Natural killer cell (primary cell): ENCODE results near the gene CDC14A. TPM values are rescaled to one million over a fixed set of nuclear protein-coding genes. Genes with fewer than 3 reads are reported as not detected.
"Not testable (repeated sequence)": the region's sequence is repeated elsewhere in the genome, so short reads cannot be mapped to it uniquely, and the experiment has no call there.

Source experiments
- ATAC-seq, 3 donors: fragments of 150-1000 bp in 2 of 3; fragments of 200-7000 bp in 1 of 3; cut with Tn5 transposase; 1 replicate in 1 of 3; 2 replicates in 2 of 3; pipeline ENCODE4 v1.10.0; 2021; ENCODE audit warnings: mild to moderate bottlenecking in 2 of 3, moderate library complexity in 2 of 3
- DNase-seq, 2 donors: peaks; one replicate each; pipeline versions ENCODE4 v3.0.0 to v3.0.0-alpha.2; 2013 to 2021; ENCODE audit warnings: mixed read lengths in 1 of 2
- H3K27ac ChIP-seq: one replicate; pipeline ENCODE4 v1.5.1; 2013; ENCODE audit warnings: mild to moderate bottlenecking, low read length
- H3K27me3 ChIP-seq: one replicate; pipeline ENCODE4 v1.6.1; 2013; ENCODE audit warnings: low read length; ENCODE audit not compliant: control insufficient read depth, insufficient read depth
- H3K36me3 ChIP-seq: one replicate; pipeline ENCODE4 v1.6.1; 2013; ENCODE audit warnings: low read length; ENCODE audit not compliant: control insufficient read depth, insufficient read depth
- H3K4me1 ChIP-seq: one replicate; pipeline ENCODE4 v1.6.1; 2013; ENCODE audit warnings: low read length; ENCODE audit not compliant: control insufficient read depth, insufficient read depth
- H3K4me3 ChIP-seq: one replicate; pipeline ENCODE4 v1.5.1; 2013; ENCODE audit warnings: low read length
- H3K9me3 ChIP-seq: one replicate; pipeline ENCODE4 v1.6.1; 2013; ENCODE audit warnings: low read length; ENCODE audit not compliant: control insufficient read depth, insufficient read depth
- H3K27ac Mint-ChIP-seq, 2 donors: one replicate each; pipeline ENCODE4 v1.8.0; 2022; ENCODE audit warnings: mild to moderate bottlenecking in 2 of 2, mixed read lengths in 2 of 2, moderate library complexity in 1 of 2
- H3K27me3 Mint-ChIP-seq, 2 donors: one replicate each; pipeline ENCODE4 v1.8.0; 2022; ENCODE audit warnings: low read depth in 2 of 2, mixed read lengths in 2 of 2
- H3K36me3 Mint-ChIP-seq: one replicate; pipeline ENCODE4 v1.8.0; 2022; ENCODE audit warnings: mixed read lengths
- H3K4me1 Mint-ChIP-seq, 2 donors: one replicate each; pipeline ENCODE4 v1.8.0; 2022; ENCODE audit warnings: mixed read lengths in 2 of 2
- H3K4me3 Mint-ChIP-seq: one replicate; pipeline ENCODE4 v1.8.0; 2022; ENCODE audit warnings: mild to moderate bottlenecking, moderate library complexity, mixed read lengths
- H3K9me3 Mint-ChIP-seq, 2 donors: one replicate each; pipeline ENCODE4 v1.8.0; 2022; ENCODE audit warnings: mixed read lengths in 2 of 2
- WGBS: methylation state at CpG from one replicate; pipeline ENCODE4 v1.1.7; 2013; ENCODE audit warnings: missing lambda C conversion rate; ENCODE audit not compliant: insufficient coverage; 5-methylcytosine and 5-hydroxymethylcytosine counted together
- intact Hi-C: fragments of 100-400 bp; cut with micrococcal nuclease; formaldehyde crosslinking; loops from one replicate; pipeline ENCODE4 v1.14.2; 2022
- total RNA-seq, 4 donors: library from RNA; stranded (reverse); fragments of 120-200 nt in 1 of 4; gene quantifications; one replicate each; pipeline versions ENCODE4 v1.2.3 to v1.2.4, GENCODE V29; 2013 to 2022
- TF ChIP-seq, protein P1 (sequence below): fragments of 200-600 bp; IDR thresholded peaks from one replicate; pipeline ENCODE4 v1.8.0; 2022; ENCODE audit warnings: antibody characterized with exemption

The CDC14A gene
- total RNA-seq, 3 donors from 2014 or later (not counting 1 experiment from before 2014, with no cell fraction given) = 59.6 to 63.8 (median 60.1) TPM

DNA sequence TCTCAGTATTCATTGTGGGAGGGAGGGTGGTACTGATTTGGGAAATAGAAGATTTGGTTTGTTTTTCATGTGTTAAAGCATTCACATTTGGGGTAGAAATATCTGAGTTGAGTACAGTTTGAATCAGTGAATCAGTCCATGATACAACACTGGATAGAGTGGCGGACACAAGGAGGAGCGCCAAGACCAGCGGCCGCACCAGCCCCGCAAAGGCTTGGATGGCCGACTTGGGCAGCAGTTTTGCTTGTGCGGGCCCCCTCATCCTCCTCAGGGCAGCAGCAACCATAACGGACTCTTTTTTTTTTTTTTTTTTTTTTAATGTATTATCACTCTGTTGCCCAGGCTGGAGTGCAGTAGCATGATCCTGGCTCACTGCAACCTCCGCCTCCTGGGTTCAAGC, 20.0 kb upstream of the CDC14A start:
- Mint-ChIP-seq H3K36me3 (no peaks in the 10 kb centered on the region), H3K27ac (no peak overlapping the region), H3K9me3 (no peaks in the 10 kb centered on the region), H3K4me1 (no peaks in the 10 kb centered on the region), H3K4me3 (no peak overlapping the region), H3K27me3 (peaks cover under 1 to 11% of the 10 kb centered on the region in 2 donors)
- no peaks in the 10 kb centered on the region for H3K36me3 ChIP-seq
- ATAC-seq (no peak), DNase-seq (no peak)
- H3K27ac ChIP-seq = no peak overlapping the region
- intact Hi-C loops = no loop called here
- H3K4me1 ChIP-seq = no peaks in the 10 kb centered on the region
- no peak overlapping the region for H3K4me3 ChIP-seq
- no peaks in the 10 kb centered on the region for H3K9me3 ChIP-seq
- TF ChIP-seq, protein P1, sequence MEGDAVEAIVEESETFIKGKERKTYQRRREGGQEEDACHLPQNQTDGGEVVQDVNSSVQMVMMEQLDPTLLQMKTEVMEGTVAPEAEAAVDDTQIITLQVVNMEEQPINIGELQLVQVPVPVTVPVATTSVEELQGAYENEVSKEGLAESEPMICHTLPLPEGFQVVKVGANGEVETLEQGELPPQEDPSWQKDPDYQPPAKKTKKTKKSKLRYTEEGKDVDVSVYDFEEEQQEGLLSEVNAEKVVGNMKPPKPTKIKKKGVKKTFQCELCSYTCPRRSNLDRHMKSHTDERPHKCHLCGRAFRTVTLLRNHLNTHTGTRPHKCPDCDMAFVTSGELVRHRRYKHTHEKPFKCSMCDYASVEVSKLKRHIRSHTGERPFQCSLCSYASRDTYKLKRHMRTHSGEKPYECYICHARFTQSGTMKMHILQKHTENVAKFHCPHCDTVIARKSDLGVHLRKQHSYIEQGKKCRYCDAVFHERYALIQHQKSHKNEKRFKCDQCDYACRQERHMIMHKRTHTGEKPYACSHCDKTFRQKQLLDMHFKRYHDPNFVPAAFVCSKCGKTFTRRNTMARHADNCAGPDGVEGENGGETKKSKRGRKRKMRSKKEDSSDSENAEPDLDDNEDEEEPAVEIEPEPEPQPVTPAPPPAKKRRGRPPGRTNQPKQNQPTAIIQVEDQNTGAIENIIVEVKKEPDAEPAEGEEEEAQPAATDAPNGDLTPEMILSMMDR = no peak
- 92% methylated on average over 8 of the region's 9 CpGs for WGBS
- H3K27me3 ChIP-seq = no peaks in the 10 kb centered on the region

DNA sequence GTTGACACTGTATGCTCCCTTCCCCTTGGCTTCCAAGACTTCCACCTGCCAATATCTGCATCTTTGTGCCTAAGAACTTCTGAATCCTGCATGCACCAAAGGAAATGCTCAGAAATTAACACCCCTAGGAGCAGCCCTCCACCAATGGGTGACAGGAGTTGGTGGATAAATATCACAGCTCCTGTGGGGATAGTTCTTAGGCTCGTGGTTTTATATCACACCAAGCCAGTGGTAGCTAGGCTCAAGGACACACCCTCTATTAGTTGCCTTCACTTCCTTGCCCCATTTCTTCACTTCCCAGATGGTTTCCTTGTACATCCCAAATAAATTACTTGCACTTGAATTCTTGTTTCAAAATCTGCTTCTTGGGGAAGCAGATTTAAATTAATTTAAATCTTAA, 16.9 kb upstream of the CDC14A start:
- DNase-seq = no peak
- Mint-ChIP-seq H3K9me3 (no peaks in the 10 kb centered on the region), H3K27me3 (peaks cover 5 to 14% of the 10 kb centered on the region in 2 donors), H3K4me3 (no peak overlapping the region), H3K27ac (no peak overlapping the region), H3K4me1 (no peaks in the 10 kb centered on the region), H3K36me3 (no peaks in the 10 kb centered on the region)
- TF ChIP-seq, protein P1 = no peak
- Histone ChIP-seq H3K36me3 (no peaks in the 10 kb centered on the region), H3K4me1 (no peaks in the 10 kb centered on the region), H3K9me3 (no peaks in the 10 kb centered on the region), H3K27ac (no peak overlapping the region), H3K4me3 (no peak overlapping the region), H3K27me3 (no peaks in the 10 kb centered on the region)
- no peak for ATAC-seq
- intact Hi-C loops = no loop called here
- 80% methylated on average over 1 of the region's 1 CpG for WGBS

DNA sequence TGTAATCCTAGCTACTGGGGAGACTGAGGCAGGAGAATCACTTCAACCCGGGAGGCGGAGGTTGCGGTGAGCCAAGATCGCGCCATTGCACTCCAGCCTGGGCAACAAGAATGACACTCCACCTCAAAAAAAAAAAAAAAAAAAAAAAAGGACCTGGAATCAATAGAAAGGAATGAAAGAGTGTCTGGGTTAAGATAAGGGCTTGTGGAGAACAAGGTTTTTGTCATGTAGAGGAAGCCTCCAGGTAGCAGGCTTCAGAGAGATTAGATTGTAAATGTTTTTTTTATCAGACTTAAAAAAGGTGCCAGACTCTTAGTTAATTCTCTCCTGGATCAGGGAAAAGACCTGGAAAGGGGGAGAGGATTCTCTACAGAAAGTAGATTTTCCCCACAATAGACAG, 14.4 kb upstream of the CDC14A start:
- H3K27ac Mint-ChIP-seq, H3K4me1 ChIP-seq, H3K4me3 ChIP-seq, H3K36me3 ChIP-seq, H3K9me3 ChIP-seq, ATAC-seq, H3K36me3 Mint-ChIP-seq, H3K4me3 Mint-ChIP-seq, H3K4me1 Mint-ChIP-seq, H3K27me3 ChIP-seq, intact Hi-C loops, H3K27ac ChIP-seq, DNase-seq, H3K9me3 Mint-ChIP-seq: not testable (repeated sequence)
- peaks cover 8 to 14% of the 10 kb centered on the region in 2 donors for H3K27me3 Mint-ChIP-seq
- 100% methylated on average over 2 of the region's 5 CpGs for whole genome bisulfite sequencing

DNA sequence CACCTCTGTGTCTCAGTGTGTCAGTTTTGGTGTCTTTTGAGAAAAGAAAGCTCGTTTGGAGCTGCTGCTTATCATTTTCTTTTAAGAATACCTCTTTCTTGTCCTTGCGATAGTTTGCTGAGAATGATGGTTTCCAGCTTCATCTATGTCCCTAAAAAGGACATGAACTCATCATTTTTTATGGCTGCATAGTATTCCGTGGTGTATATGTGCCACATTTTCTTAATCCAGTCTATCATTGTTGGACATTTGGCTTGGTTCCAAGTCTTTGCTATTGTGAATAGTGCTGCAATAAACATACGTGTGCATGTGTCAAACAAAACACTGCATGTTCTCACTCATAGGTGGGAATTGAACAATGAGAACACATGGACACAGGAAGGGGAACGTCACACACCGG, 12.6 kb upstream of the CDC14A start:
- H3K27ac ChIP-seq, H3K4me3 ChIP-seq, H3K36me3 Mint-ChIP-seq, H3K36me3 ChIP-seq, intact Hi-C loops, H3K4me1 Mint-ChIP-seq, H3K4me3 Mint-ChIP-seq, H3K4me1 ChIP-seq, DNase-seq, H3K9me3 ChIP-seq, H3K27ac Mint-ChIP-seq, ATAC-seq, H3K9me3 Mint-ChIP-seq, H3K27me3 ChIP-seq: not testable (repeated sequence)
- peaks cover 12 to 14% of the 10 kb centered on the region in 2 donors for H3K27me3 Mint-ChIP-seq
- 97% methylated on average over 5 of the region's 6 CpGs for WGBS

DNA sequence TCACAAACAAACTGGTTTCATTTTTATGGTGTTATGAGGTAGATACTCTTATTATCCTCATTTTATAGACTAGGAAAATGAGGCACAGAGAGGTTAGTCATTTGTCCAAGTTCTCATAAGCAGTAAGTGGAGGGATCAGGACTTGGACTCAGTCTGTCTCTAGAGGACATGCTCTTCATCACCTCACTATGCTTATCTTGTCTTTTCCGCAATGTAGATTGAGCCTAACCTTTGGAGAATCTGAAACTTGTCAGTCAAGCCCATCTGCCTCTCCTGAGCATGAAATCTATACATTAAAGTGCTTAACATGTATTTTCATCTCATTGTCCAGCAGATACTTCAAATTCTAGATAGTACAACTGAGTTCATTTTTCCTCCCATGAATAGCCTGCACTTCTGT, 11.8 kb upstream of the CDC14A start:
- H3K4me1 Mint-ChIP-seq = no peaks in the 10 kb centered on the region
- no peak for ATAC-seq

More for the DNA sequence above, 11.8 kb upstream of the CDC14A start:
- no peaks in the 10 kb centered on the region for H3K9me3 Mint-ChIP-seq
- no peak overlapping the region for H3K4me3 Mint-ChIP-seq
- Histone ChIP-seq H3K36me3 (no peaks in the 10 kb centered on the region), H3K27me3 (no peaks in the 10 kb centered on the region), H3K27ac (no peak overlapping the region), H3K4me3 (no peak overlapping the region), H3K9me3 (no peaks in the 10 kb centered on the region), H3K4me1 (no peaks in the 10 kb centered on the region)
- TF ChIP-seq, protein P1 = no peak
- intact Hi-C loops = no loop called here
- WGBS = 95% methylated on average over 1 of the region's 1 CpG
- DNase-seq = no peak
- no peaks in the 10 kb centered on the region for H3K36me3 Mint-ChIP-seq
- H3K27ac Mint-ChIP-seq = no peak overlapping the region
- H3K27me3 Mint-ChIP-seq = peaks cover 12 to 14% of the 10 kb centered on the region in 2 donors
